ENCODE results near the gene CASP4.

DNA sequence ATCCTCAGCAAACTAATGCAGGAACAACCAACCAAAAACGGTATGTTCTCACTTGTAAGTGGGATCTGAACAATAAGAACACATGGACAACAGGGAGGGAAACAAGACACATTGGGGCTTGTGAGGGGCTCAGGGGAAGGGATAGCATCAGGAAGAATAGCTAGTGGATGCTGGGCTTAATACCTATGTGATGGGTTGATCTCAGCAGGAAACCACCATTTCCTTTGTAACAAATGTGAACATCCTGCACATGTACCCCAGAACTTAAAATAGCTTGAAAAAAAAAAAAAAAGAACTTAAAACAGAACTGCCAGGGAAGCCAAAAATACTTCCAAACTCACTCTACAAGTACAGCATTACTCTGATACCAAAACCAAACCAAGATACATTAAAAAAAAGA lies 33.8 kb downstream of the CASP4 start:
- TF ChIP-seq GATA2 (IDR thresholded peaks at IDR 0.05; ENCODE audit: low read depth, low read length) (no peak), GATA3 (IDR thresholded peaks at IDR 0.05; ENCODE audit: low read depth, low read length) (no peak)

Measured in SH-SY5Y (cell line).